Measurements from ENCODE around the gene SLC25A41. TPM values are rescaled to one million over a fixed set of nuclear protein-coding genes. Genes with fewer than 3 reads are reported as not detected.

SLC25A41 gene
- total and polyA plus RNA-seq, 2 of the 13 experiments (the other 11 are each of a cell fraction or from before 2014, with no cell fraction given) = 0.33 to 0.95 TPM

DNA sequence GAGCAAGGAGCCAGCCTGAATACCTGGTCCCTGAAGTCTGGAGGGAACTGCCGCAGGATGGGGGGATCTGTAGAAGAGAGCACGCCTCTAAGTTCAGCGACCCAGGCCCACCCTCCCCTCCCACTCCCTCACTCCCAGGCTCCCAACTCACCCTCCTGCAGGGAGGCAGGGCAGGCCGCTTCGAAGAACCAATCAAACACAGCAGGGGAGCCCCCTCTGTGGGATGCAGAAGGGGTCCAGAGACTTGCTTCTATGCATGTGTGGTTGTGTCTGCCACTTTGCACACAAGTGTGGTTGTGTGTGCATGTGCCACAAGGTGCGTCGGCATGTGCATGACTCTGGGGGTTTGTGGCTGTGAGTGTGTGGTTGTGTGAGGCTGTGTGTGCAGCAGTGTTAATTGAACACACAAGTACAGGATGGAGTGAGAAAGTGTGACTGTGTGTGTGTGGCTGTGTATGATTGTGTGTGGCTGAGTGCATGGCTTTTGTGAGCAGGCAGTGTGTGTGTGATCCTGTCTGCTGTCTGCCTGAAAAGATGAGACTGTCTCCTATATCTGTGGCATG lies 46.4 kb upstream of the SLC25A41 start:
- H4K20me1 ChIP-seq (ENCODE audit: insufficient read depth, low read length) = no peaks in the 10 kb centered on the region
- FAIRE-seq = no peak
- no peak overlapping the region for H3K9ac ChIP-seq (ENCODE audit: insufficient read depth, low read depth, low read length)
- no peaks in the 10 kb centered on the region for H3K36me3 ChIP-seq (replicated peaks in 1 of 2; ENCODE audit: control insufficient read depth in 1 of 2, insufficient read depth in 2 of 2, low read length in 2 of 2)
- ChIA-PET CTCF (ENCODE audit: low intra/inter-chr PET ratio, low total read pairs) (no interaction called here), POLR2A (no interaction called here)
- H3K79me2 ChIP-seq (ENCODE audit: insufficient read depth, low read length) = no peaks in the 10 kb centered on the region
- DNase-seq (ENCODE audit: low spot score) = no peak
- no peak overlapping the region for H2AFZ ChIP-seq (ENCODE audit: low read length)
- no peak overlapping the region for H3K4me3 ChIP-seq (replicated peaks in 1 of 3; ENCODE audit: insufficient read depth in 1 of 3, low read depth in 2 of 3, low read length in 3 of 3)
- no peak overlapping the region for H3K4me2 ChIP-seq (ENCODE audit: low read depth, low read length)
- 14% methylated on average over 3 of the region's 7 CpGs for whole genome bisulfite sequencing (ENCODE audit: low lambda C conversion rate)
- peaks cover 2 to 16% of the 10 kb centered on the region in 2 experiments; a peak in 3 of 5 replicates for H3K27me3 ChIP-seq (ENCODE audit: control insufficient read depth in 1 of 2, insufficient read depth in 2 of 2, low read length in 2 of 2)
- no TSS peak for BruUV-seq (replicated peaks)
- peaks cover 27% of the 10 kb centered on the region for H3K4me1 ChIP-seq (ENCODE audit: insufficient read depth, low read length)
- intact Hi-C loops (cut with micrococcal nuclease; ENCODE audit: unreplicated experiment) = loop anchor here (10.0 kb wide), 1 partner anchor 385 kb away; no protein-coding TSS in a partner anchor
- H3K27ac ChIP-seq (ENCODE audit: extremely low read length, insufficient read depth, low read length) = no peak overlapping the region
- in situ Hi-C loops (cut with HindIII; ENCODE audit: extremely low pct_ligation_motif_present, low pct_unique_long_range_greater_than_20kb) = no loop called here
- TF ChIP-seq NFE2L1 (CRISPR knock-in tag; IDR thresholded peaks at IDR 0.05; ENCODE audit: borderline replicate concordance) (no peak), CENPT (CRISPR knock-in tag; IDR thresholded peaks at IDR 0.05; ENCODE audit: low read depth) (no peak)
- TF ChIP-seq, protein P1, sequence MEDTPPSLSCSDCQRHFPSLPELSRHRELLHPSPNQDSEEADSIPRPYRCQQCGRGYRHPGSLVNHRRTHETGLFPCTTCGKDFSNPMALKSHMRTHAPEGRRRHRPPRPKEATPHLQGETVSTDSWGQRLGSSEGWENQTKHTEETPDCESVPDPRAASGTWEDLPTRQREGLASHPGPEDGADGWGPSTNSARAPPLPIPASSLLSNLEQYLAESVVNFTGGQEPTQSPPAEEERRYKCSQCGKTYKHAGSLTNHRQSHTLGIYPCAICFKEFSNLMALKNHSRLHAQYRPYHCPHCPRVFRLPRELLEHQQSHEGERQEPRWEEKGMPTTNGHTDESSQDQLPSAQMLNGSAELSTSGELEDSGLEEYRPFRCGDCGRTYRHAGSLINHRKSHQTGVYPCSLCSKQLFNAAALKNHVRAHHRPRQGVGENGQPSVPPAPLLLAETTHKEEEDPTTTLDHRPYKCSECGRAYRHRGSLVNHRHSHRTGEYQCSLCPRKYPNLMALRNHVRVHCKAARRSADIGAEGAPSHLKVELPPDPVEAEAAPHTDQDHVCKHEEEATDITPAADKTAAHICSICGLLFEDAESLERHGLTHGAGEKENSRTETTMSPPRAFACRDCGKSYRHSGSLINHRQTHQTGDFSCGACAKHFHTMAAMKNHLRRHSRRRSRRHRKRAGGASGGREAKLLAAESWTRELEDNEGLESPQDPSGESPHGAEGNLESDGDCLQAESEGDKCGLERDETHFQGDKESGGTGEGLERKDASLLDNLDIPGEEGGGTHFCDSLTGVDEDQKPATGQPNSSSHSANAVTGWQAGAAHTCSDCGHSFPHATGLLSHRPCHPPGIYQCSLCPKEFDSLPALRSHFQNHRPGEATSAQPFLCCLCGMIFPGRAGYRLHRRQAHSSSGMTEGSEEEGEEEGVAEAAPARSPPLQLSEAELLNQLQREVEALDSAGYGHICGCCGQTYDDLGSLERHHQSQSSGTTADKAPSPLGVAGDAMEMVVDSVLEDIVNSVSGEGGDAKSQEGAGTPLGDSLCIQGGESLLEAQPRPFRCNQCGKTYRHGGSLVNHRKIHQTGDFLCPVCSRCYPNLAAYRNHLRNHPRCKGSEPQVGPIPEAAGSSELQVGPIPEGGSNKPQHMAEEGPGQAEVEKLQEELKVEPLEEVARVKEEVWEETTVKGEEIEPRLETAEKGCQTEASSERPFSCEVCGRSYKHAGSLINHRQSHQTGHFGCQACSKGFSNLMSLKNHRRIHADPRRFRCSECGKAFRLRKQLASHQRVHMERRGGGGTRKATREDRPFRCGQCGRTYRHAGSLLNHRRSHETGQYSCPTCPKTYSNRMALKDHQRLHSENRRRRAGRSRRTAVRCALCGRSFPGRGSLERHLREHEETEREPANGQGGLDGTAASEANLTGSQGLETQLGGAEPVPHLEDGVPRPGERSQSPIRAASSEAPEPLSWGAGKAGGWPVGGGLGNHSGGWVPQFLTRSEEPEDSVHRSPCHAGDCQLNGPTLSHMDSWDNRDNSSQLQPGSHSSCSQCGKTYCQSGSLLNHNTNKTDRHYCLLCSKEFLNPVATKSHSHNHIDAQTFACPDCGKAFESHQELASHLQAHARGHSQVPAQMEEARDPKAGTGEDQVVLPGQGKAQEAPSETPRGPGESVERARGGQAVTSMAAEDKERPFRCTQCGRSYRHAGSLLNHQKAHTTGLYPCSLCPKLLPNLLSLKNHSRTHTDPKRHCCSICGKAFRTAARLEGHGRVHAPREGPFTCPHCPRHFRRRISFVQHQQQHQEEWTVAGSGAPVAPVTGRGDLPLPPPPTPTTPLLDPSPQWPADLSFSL (CRISPR knock-in tag; IDR thresholded peaks at IDR 0.05) = 0 out of 2 replicates have a peak, but pooled peaks have one; percentile 22
- TF ChIP-seq, protein P2, sequence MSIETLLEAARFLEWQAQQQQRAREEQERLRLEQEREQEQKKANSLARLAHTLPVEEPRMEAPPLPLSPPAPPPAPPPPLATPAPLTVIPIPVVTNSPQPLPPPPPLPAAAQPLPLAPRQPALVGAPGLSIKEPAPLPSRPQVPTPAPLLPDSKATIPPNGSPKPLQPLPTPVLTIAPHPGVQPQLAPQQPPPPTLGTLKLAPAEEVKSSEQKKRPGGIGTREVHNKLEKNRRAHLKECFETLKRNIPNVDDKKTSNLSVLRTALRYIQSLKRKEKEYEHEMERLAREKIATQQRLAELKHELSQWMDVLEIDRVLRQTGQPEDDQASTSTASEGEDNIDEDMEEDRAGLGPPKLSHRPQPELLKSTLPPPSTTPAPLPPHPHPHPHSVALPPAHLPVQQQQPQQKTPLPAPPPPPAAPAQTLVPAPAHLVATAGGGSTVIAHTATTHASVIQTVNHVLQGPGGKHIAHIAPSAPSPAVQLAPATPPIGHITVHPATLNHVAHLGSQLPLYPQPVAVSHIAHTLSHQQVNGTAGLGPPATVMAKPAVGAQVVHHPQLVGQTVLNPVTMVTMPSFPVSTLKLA (IDR thresholded peaks at IDR 0.05) = peak; percentile 46
- TF ChIP-seq, protein P3, sequence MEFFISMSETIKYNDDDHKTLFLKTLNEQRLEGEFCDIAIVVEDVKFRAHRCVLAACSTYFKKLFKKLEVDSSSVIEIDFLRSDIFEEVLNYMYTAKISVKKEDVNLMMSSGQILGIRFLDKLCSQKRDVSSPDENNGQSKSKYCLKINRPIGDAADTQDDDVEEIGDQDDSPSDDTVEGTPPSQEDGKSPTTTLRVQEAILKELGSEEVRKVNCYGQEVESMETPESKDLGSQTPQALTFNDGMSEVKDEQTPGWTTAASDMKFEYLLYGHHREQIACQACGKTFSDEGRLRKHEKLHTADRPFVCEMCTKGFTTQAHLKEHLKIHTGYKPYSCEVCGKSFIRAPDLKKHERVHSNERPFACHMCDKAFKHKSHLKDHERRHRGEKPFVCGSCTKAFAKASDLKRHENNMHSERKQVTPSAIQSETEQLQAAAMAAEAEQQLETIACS (CRISPR knock-in tag; IDR thresholded peaks at IDR 0.05) = no peak
- no peak for ATAC-seq
- no peaks in the 10 kb centered on the region for H3K9me3 ChIP-seq (ENCODE audit: low read length)

All from HepG2 (cell line).